ENCODE measurements around the gene HMGCR.

DNA sequence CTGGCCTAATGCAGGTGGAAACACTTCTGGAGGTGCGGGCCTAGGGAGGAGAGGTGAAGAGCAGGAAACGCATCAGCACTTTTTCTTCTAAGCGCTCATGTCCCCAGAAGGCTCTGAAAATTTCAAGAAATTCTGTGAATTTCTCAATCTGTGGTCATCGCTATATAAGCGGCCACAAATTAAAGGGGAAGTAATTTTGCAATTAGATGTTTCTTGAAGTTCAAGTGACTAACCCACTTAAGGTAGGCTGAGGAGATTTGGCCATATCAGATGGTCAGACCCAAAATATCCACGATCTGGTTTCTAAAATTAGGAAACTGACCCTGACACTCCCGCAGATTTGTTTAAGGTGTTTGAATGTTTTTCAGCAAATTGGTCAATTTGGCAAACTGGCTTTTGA is 16.6 kb upstream of the HMGCR start:
- TF ChIP-seq POLR2A (IDR thresholded peaks at IDR 0.05; ENCODE audit: low read depth, low read length) = no peak
- TF ChIP-seq CTCF (IDR thresholded peaks at IDR 0.05; ENCODE audit: extremely low read depth in 1 of 2, insufficient read depth in 1 of 2, low read depth in 1 of 2, low read length in 2 of 2) = no peak
- TF ChIP-seq JUN (IDR thresholded peaks at IDR 0.05; ENCODE audit: borderline replicate concordance, insufficient read depth, insufficient read length, low read depth) = no peak
- no peak for TF ChIP-seq EZH2 (IDR thresholded peaks at IDR 0.05; ENCODE audit: borderline replicate concordance, low read depth, low read length, severe bottlenecking)
- TF ChIP-seq POLR2AphosphoS5 (IDR thresholded peaks at IDR 0.05; ENCODE audit: insufficient read depth, low read depth, low read length) = no peak
- TF ChIP-seq GATA2 (IDR thresholded peaks at IDR 0.05; ENCODE audit: insufficient read depth, insufficient read length, low read depth, low read length) = no peak
- no peak for TF ChIP-seq MYC (IDR thresholded peaks at IDR 0.05; ENCODE audit: low read depth, low read length)
- TF ChIP-seq, protein P1, sequence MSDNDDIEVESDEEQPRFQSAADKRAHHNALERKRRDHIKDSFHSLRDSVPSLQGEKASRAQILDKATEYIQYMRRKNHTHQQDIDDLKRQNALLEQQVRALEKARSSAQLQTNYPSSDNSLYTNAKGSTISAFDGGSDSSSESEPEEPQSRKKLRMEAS (IDR thresholded peaks at IDR 0.05; ENCODE audit: insufficient read depth, insufficient read length) = no peak
- TF ChIP-seq FOS (IDR thresholded peaks at IDR 0.05; ENCODE audit: borderline replicate concordance, insufficient read depth, low read length) = no peak

All from endothelial cell of umbilical vein (primary cell).